ENCODE results near the gene UPK3BL2.
"Not testable (repeated sequence)": the region's sequence is repeated elsewhere in the genome, so short reads cannot be mapped to it uniquely, and the experiment has no call there.

DNA sequence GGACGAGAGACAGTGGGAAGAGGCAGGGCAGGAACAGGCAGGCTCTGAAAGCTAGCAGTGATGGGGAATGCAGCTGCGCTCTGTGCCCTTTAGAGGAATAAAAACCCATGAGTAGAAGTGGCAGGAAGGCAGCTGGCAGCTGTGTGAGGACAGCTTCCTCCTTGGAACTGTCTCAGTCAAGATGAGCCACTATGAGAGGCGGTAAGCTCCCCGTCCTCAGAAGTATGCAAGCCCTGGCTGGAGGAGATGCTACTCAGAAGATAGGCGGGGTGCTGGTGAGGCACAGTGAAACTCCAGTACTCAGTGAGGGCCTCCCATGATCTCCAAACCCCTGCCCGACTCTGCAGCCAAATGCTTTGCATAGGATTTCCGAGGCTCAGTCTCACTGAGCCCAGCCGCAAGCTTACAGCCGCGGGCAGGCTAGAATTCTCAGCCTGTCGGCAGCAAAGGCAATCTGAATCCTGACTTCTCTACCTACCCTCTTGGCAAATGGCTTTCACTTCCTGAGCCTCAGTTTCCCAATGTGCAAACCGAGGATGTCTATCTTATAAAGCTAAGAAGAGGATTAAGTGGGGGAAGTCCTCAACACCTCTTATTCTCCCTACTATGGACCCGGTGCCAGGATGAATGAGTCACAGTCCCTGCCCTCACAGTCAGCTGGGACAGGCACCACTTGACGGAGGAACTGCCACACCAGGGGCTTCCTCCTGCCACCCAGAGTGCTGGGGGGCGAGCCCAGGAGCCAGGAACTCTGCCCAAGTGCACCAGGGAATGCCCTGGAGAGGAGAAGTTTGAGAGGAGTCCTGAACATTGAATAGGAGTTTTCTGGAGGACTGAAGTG, 28.4 kb downstream of the UPK3BL2 start:
- TF ChIP-seq POLR2AphosphoS5 (IDR thresholded peaks at IDR 0.05; ENCODE audit: insufficient read depth, low read depth, low read length): not testable (repeated sequence)
- TF ChIP-seq, protein P1, sequence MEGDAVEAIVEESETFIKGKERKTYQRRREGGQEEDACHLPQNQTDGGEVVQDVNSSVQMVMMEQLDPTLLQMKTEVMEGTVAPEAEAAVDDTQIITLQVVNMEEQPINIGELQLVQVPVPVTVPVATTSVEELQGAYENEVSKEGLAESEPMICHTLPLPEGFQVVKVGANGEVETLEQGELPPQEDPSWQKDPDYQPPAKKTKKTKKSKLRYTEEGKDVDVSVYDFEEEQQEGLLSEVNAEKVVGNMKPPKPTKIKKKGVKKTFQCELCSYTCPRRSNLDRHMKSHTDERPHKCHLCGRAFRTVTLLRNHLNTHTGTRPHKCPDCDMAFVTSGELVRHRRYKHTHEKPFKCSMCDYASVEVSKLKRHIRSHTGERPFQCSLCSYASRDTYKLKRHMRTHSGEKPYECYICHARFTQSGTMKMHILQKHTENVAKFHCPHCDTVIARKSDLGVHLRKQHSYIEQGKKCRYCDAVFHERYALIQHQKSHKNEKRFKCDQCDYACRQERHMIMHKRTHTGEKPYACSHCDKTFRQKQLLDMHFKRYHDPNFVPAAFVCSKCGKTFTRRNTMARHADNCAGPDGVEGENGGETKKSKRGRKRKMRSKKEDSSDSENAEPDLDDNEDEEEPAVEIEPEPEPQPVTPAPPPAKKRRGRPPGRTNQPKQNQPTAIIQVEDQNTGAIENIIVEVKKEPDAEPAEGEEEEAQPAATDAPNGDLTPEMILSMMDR (IDR thresholded peaks at IDR 0.05; ENCODE audit: extremely low read depth in 1 of 2, insufficient read depth in 1 of 2, low read depth in 1 of 2, low read length in 2 of 2): not testable (repeated sequence)

Measured in endothelial cell of umbilical vein (primary cell).